Activated T-helper 1 cell treated with anti-CD3 and anti-CD28 coated beads, Interleukin-2, amount 50 U/mL, for 16 hours (primary cell): ENCODE results near the gene CADPS.
"Not testable (repeated sequence)": the region's sequence is repeated elsewhere in the genome, so short reads cannot be mapped to it uniquely, and the experiment has no call there.

ENCODE experiments used
- DNase-seq, 2 donors: peaks; one replicate each; pipeline ENCODE4 v3.0.0-alpha.2; 2020; ENCODE audit warnings: low read depth in 1 of 2, low spot score in 1 of 2

The CADPS gene

GRCh38 chr3:62602129-62602770 lies 273.0 kb downstream of the CADPS start:
- no peak for DNase-seq

GRCh38 chr3:62601238-62602070 lies 273.8 kb downstream of the CADPS start:
- no peak for DNase-seq

- no peak for DNase-seq
Observed at GRCh38 chr3:62600033-62600432, 275.2 kb downstream of the CADPS start.

GRCh38 chr3:62597491-62597890 lies 277.7 kb downstream of the CADPS start:
- DNase-seq: no peak

GRCh38 chr3:62592408-62592807 lies 282.8 kb downstream of the CADPS start:
- DNase-seq: no peak

GRCh38 chr3:62589078-62589477 lies 286.1 kb downstream of the CADPS start:
- DNase-seq: no peak

- DNase-seq: no peak
Observed at GRCh38 chr3:62587579-62588031, 287.6 kb downstream of the CADPS start.

- no peak for DNase-seq
Observed at GRCh38 chr3:62587169-62587568, 288.0 kb downstream of the CADPS start.

- DNase-seq: no peak
Observed at GRCh38 chr3:62586356-62586755, 288.9 kb downstream of the CADPS start.

- DNase-seq: no peak
Observed at GRCh38 chr3:62585861-62586260, 289.4 kb downstream of the CADPS start.

GRCh38 chr3:62584636-62585035 lies 290.6 kb downstream of the CADPS start:
- no peak for DNase-seq

GRCh38 chr3:62582495-62583172 lies 292.6 kb downstream of the CADPS start:
- no peak for DNase-seq

- not testable (repeated sequence) for DNase-seq
Observed at GRCh38 chr3:62580485-62580884, 294.7 kb downstream of the CADPS start.

GRCh38 chr3:62577153-62577552 lies 298.1 kb downstream of the CADPS start:
- DNase-seq: no peak

GRCh38 chr3:62574266-62574898 lies 300.8 kb downstream of the CADPS start:
- no peak for DNase-seq

- no peak for DNase-seq
Observed at GRCh38 chr3:62571916-62572315, 303.3 kb downstream of the CADPS start.

- DNase-seq: no peak
Observed at GRCh38 chr3:62570888-62571287, 304.3 kb downstream of the CADPS start.

GRCh38 chr3:62569609-62570008 lies 305.6 kb downstream of the CADPS start:
- DNase-seq: no peak

GRCh38 chr3:62567097-62568021 lies 307.9 kb downstream of the CADPS start:
- no peak for DNase-seq

GRCh38 chr3:62566022-62566557 lies 309.1 kb downstream of the CADPS start:
- DNase-seq: no peak
